ENCODE measurements around the gene RBM34. TPM values are rescaled to one million over a fixed set of nuclear protein-coding genes. Genes with fewer than 3 reads are reported as not detected.
"Not testable (repeated sequence)": the region's sequence is repeated elsewhere in the genome, so short reads cannot be mapped to it uniquely, and the experiment has no call there.

The RBM34 gene
- total RNA-seq, 1 experiment from 2014 or later = 103 TPM

DNA sequence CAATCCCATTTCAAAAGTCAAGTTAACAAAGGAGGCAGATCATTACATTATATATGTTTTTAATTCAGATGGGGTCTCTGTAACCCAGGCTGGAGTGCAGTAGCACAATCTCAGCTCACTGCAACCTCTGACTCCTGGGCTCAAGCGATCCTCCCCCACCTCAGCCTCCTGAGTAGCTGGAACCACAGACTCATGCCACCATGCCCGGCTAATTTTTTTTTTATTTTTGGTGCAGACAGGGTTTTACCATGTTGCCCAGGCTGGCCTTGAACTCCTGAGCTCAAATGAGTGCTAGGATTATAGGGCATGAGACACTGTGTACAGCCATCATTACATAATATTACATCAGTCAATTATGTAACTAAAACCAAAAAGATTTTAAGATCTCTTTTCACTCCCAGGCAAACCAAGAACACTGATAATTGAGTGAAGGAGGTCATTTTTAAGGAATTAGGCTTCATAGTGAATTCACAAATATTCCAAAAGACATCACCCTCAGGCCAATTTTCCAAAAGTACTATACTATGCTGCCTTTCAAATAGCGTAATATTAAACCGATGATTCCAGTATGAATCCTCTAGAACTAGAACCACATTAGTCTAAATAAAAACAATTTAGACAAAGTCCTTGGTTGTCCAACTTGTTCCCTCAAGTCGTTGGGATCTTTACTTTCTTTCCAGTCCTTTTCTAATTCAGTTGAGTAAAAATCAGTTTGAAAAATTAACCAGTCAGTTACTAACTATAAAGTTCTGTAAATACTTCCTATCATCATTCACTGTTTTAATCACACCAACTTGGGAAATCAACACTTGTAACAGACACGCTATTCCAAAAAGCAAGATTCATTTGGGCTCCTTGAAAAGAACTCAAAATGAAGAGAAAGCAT lies 48.5 kb downstream of the RBM34 start:
- no peak for DNase-seq (ENCODE audit: low read depth)

DNA sequence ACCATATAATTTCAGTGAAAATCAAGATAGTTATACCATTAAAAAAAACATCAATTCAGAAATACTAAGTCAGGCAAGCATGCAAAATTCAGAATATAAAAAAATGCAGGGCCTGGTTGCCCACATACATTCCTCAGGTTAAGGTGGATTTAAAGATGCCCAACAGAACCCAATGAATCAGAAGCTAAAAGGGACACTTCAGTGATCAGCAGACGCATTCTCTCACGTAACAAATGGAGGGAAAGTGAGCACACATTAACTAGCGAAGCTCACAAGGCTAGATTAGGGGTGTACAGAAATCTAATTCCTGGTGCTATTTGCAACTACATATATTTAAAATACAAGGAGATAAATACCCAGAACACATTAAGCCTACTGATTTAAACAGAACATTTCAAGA lies 49.9 kb downstream of the RBM34 start:
- DNase-seq (ENCODE audit: low read depth) = no peak

DNA sequence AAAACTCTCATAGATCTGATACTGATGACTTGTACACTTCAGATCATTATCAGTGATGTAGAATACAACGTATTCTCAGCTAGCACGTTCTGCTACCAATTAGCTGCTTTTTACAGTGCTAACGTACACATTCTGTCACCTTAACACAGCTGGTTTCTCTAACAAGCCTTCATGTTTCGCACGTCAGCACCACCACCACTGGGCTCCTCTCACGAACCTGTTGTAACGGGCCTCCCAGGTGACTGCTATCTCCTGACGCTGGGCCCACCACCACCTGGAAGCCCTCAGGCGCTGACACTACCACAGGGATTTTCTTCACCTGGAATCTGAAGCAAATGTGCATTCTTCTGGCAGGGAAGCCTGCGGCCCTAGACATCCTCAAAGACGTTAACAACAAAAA lies 52.2 kb downstream of the RBM34 start:
- no peak for DNase-seq (ENCODE audit: low read depth)

DNA sequence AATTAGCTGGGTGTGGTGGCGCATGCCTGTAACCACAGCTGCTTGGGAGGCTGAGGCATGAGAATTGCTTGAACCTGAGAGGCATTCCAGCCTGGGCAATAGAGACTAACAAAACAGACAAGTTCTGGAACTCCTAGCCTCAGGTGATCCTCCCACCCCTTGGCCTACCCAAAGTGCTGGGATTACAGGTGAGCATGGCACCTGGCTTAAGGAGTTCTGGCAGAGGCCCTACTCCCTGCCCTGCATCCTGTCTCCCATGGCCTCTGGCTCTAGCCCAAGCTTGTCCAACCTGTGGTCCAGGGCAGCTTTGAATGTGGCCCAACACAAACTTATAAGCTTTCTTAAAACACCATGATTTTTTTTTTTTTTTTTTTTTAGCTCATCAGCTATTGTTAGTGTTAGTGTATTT lies 52.9 kb downstream of the RBM34 start:
- DNase-seq (ENCODE audit: low read depth) = no peak

DNA sequence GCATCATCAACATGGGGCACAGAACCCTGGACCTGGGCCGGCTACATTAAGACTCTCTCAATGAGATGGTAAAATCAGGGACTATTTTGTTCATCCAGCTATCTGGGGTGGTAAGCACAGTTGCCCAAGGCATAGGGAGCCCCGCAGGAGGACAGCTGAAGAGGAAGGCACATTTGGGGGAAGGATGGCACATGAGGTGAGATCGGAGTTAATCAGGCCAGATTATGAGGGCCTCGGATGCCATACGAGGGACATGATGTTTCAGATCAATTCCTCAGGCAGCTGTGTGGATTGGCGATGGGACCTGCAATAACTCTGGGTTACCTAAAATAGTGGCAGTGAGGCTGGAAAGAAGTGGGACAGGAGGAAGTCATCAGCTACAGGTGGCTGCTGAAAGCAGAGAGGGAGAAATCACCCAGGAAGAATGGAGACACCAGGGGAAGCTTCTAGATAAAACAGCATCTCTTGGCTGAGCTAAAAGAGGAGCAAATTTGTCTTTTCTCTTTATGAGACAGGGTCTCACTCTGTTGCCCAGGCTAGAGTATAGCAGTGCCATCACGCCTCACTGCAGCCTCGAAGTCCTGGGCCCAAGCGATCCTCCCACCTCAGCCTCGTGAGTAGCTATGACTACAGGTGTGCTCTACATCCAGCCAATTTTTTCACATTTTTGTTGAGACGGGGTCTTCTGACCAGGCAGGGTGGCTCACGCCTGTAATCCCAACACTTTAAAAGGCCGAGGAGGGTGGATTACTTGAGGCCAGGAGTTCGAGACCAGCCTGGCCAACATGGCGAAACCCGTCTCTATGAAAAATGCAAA lies 53.5 kb downstream of the RBM34 start:
- no peak for DNase-seq (ENCODE audit: low read depth)

DNA sequence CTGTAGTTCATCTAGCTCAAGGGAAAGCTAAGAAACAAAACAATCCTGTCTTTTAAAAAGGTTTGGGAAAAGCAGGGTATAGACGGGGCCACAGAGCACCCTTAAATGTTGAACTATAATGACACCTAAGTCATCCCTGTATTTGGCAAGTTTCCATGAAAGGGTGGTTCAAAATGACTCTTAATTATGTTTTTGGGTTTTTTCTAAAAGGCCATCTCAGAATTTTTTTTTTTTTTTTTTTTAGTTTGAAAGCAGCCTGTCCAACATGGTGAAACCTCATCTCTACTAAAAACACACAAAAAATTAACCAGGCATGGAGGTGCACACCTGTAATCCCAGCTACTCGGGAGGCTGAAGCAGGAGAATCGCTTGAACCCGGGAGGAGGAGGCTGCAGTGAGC lies 54.6 kb downstream of the RBM34 start:
- DNase-seq (ENCODE audit: low read depth) = no peak

DNA sequence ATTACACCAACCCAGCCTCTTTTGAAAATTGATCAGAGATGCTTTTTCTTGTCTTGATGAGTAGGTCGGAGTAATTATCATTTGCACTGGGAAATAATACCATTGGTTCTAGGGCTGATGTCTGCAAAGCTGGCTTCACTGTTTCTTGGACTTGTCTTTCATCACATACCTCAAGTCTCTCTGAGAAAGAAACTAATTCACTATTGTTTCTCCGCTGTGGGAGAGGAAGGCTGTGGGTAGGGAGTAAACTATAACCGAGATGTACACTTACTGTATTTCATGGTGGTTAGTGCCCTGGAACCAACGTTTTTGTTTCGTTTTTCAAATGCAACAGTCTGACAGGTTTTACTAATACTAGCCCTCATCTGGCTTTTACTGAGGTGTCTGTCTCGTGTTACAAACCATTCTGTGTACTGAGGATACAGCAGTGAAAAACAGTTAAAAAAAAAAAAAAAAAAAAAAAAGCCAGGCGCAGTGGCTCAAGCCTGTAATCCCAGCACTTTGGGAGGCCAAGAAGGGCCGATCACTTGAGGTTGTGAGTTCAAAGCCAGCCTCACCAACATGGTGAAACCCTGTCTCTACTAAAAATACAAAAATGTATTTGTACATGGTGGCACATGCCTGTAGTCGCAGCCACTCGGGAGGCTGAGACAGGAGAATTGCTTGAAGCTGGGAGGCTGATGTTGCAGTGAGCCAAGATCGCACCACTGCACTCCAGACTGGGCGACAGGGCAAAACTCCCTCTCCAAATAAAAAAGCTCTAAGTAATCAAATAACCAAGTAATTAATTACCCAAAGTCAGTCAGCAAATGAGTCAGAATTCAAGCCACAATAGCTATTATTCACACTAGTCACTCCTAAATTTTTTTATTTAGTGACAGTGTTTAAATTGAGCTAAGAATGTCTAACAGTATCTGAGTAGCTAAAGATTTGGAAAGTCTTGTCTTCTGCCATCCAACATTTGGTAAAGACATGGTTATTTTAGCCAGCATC lies 55.7 kb downstream of the RBM34 start:
- DNase-seq (ENCODE audit: low read depth) = no peak

DNA sequence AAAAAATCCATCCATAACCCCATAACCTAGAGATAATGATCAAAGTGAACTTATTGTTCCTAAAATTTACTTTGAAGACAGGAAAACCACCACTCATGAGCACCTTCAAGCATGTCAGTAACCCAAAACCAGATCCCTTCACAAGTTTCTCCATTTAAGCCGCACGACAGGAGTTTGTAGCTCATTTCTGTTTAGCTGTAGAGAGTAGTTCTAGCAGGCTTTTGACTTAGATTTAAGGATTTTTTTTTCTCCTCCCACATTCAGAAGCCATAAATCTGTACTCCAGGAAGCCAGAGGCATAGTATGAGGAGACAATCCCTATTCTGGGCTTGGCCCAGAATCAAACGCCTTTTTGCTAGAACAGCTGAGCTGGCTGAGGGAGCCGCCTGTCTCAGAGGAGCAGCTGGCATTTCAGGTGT lies 58.0 kb downstream of the RBM34 start:
- DNase-seq (ENCODE audit: low read depth) = peak; percentile 61

DNA sequence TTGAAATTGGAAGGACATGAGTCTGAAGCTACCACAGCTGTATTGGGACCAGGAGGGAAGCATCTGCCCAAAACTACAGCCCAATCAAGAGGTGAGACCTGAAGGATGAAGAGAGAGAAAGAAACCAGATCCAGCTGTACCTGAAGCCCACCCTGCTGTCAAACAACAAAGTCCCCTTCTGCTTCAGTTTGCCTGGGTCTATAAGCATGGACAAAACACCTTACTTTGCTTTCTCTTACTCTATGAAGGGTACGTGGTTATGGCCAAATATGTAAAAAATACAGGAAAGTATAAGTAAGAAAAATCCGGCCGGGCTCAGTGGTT lies 58.8 kb downstream of the RBM34 start:
- DNase-seq (ENCODE audit: low read depth) = no peak

DNA sequence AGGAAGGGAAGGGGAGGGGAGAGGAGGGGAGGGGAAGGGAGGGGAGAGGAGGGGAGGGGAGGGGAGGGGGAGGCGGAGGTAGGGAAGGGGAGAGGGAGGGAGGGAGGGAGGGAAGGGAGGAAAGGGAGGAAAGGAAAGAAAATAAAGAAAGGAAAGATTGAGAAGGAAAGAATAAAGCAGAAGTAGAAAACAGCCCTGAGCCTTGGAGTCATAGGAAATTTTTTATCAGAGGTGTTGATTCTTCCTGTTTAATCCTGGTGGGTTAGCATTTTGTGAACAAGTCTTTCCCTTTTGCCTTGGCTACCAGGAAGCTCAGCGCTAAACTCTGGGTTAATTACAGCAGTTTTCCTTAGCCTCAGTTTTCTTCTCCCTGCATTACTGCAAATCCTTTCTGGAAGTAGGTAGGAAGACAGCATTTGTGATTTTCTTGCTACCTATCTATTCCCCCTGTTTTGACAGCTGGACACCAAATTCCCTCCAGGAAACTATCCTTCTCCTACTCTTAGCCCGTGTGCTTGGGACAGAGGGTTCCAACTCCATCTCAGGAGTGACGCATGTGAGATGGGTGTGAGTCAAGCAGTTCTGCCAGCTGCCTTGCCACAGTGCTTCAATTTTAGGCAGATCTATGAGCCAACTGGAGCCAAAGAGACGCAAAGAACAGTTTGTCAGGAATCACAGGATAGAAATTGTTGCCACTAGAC lies 59.3 kb downstream of the RBM34 start:
- peak; percentile 87 for DNase-seq (ENCODE audit: low read depth)

DNA sequence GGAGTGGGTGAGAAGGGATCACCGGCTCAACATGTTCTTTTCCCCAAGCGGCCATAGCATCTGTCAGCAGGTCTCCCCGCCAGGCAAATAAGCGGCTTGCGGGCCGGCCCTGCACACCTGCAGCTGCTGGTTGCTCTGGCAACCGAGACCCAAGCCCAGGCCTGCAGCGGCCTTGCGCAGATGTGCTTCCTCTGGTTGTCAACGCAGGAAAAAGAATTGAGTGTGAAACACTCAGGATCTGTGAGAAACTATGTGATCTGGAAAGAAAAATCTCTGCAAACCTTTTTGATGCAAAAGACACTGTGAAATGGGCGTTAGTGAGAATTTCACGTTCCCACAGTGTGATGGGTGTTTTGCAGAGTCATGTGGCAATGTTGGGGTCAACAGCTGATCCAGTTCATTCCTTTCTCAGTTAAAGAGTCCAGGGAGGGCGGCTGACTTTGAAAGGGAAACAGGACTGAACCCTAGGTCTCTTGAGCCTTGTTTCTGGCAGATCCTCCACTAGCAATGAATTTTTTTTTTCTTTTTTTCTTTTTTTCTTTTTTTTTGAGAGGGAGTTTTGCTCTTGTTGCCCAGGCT lies 60.8 kb downstream of the RBM34 start:
- DNase-seq (ENCODE audit: low read depth) = no peak

DNA sequence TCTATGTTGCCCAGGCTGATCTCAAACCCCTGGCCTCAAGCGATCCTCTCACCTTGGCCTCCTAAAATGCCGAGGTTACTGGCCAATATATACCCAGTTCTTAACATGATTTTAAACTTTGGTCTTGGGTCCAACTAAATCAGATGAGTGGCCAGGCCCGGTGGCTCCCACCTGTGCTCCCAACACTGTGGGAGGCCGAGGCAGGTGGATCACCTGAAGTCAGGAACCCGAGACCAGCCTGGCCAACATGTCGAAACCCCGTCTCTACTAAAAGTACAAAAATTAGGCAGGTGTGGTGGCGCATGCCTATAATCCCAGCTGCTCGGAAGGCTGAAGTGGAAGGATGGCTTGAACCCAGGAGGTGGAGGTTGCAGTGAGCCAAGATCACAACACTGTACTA lies 62.1 kb downstream of the RBM34 start:
- DNase-seq (ENCODE audit: low read depth) = no peak

DNA sequence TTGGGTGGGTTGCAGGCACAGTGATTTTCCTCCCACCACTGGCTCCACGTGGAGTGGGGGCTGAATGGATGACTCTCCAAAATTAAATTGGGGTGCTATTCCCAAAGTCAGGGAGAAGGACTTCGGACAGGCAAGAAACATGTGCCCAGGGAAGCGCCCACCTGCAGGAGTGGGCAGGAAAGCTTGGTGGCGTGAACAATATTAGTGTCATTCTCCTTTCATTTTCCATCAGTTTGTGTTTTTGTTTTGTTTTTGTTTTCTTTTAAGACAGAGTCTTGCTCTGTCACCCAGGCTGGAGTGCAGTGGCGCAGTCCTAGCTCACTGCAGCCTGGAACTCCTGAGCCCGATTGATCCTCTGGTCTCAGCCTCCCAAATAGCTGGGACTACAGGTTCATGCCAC lies 62.5 kb downstream of the RBM34 start:
- DNase-seq (ENCODE audit: low read depth) = no peak

DNA sequence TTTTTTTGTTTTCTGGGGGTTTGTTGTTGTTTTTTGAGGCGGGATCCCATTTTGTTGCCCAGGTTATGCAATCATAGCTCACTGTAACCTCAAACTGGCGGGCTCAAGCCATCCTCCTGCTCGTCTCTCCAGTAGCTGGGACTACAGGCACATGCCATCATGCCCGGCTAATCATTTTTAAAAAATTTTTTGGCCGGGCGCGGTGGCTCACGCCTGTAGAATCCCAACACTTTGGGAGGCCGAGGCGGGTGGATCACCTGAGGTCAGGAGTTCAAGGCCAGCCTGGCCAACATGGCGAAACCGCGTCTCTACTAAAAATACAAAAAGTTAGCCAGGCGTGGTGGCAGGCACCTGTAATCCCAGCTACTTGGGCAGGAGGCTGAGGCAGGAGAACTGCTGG lies 63.5 kb downstream of the RBM34 start:
- not testable (repeated sequence) for DNase-seq (ENCODE audit: low read depth)

DNA sequence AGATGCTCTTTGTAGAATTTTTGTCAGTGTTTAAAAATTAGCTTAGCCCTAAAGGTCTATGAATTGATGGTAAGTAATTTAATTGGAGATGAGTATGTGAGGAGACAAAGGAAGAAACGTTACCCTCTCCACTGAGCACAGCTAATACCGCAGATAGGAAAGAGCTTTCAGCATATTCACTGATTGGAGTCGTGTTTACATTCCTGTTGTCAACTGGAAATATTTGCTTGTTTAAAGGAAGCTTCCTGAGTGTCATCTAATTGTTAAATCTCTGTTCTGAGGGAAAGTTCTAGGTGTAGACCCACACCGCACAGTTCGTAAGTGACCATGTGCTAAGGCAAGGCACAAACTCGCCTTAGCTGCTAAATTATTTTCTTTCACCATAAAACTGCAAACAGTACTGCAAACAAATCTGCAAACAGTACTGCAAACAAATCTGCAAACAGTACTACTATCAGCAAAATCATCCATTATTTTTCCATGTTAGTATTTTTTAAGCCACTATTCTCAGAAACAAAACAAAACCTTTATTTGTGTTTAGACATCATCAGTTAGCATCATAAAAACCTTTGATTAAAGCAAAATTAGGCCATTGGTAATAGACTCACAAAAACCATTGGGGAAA lies 65.0 kb downstream of the RBM34 start:
- no peak for DNase-seq (ENCODE audit: low read depth)

DNA sequence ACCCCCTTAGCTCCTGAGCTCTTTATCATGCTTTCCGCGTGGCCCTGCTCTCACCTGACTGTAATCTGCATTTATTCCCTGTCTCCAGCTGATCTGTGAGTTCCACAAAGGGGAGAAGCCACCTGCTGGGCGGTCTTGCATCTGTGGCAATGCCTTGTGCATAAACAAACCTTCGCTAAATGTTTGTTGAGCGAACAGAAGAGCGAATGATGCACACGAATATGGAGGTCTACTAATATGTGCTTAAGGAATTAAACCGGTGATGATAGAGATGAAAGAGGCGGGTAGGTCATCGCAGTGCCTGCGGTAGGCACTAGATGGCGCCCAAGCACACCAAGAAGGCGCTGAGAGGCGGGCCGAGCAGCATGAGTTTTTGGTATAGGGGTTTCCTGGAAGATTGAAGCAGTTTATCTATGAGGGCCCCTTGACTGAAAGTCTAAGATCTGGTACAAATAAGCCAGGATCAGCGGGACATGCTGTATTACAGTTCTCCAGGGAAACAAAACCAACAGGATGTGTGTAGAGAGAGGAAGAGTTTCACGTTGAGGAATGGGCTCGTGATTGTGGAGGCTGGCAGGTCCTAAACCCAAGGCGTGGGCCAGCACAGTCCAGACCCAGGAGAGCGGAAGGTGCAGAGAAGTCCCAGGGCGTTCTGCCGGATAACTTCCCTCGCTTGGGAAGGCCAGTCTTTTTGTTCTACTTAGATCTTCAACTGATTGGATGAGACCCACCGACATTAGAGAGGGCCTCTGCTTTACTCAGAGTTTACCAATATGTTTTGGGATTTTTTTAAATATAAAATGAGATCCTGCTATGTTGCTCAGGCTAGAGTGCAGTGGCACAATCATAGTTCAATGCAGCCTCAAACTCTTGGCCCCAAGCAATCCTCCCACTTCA lies 67.1 kb downstream of the RBM34 start:
- peak; percentile 48 for DNase-seq (ENCODE audit: low read depth)

DNA sequence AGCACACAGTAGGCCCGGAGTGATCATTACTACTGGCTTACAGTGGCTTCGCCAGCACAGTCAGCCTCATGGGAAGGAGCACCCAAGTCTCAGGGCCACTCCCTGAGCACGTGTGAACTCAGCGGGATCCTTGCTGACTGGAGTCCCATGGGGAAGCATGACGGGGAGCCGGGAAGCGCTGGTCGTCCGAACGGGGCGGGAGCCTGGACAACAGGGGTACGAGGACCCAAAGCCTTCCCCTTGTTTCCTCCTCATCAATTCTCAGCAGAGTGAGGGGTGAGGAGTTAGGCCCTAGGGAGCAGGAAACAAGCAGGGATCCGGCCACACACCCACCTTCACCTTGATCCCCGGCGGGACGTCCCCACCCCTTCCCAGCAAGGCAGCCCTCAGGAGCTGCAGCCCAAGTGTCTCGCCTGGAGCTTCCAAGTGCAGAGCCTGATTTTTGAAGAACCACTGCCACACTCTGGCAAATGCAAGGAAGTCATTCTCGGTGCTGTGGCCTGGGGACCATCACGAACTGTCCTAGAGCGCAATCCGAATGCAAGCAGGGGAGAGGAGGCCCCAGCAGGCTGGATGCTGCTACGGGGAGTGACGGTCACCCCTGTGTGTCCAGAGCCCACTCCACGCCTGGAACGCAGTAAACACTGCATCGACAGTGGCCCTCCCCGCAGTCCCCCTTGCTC lies 67.9 kb downstream of the RBM34 start:
- DNase-seq (ENCODE audit: low read depth) = peak; percentile 44

DNA sequence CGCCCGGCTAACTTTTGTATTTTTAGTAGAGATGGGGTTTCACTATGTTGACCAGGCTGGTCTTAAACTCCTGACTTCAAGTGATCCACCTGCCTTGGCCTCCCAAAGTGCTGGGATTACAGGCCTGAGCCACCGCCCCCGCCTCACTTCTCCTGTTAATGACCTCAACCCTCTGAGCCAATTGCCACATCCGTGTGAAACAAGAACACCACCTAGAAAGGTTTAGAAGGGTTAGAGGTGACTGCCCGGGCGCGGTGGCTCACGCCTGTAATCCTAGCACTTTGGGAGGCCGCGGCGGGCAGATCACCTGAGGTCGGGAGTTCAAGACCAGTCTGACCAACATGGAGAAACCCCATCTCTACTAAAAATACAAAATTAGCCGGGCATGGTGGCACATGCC lies 68.6 kb downstream of the RBM34 start:
- DNase-seq (ENCODE audit: low read depth) = not testable (repeated sequence)

DNA sequence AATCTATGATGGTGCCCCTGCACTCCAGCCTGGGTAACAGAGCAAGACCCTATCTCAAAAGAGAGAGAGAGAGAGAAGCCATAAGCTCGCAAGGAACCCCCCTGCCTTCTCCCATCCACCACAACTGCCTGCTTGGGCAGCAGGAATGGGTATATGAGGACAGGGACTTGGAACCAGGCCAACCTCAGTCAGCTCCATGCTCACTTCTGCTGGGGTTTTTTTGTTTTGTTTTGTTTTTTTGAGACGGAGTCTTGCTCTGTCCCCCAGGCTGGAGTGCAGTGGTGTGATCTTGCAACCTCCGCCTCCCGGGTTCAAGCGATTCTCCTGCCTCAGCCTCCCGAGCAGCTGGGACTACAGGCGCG lies 69.0 kb downstream of the RBM34 start:
- DNase-seq (ENCODE audit: low read depth) = not testable (repeated sequence)
